CD4-positive, alpha-beta T cell treated with Interleukin-6 for 4 hours (primary cell): Measurements from ENCODE around the gene PASD1.
"Not testable (repeated sequence)": the region's sequence is repeated elsewhere in the genome, so short reads cannot be mapped to it uniquely, and the experiment has no call there.

ENCODE experiments used
- DNase-seq: peaks from one replicate; pipeline ENCODE4 v3.0.0-alpha.2; 2020; ENCODE audit warnings: mixed read lengths

The PASD1 gene, protein sequence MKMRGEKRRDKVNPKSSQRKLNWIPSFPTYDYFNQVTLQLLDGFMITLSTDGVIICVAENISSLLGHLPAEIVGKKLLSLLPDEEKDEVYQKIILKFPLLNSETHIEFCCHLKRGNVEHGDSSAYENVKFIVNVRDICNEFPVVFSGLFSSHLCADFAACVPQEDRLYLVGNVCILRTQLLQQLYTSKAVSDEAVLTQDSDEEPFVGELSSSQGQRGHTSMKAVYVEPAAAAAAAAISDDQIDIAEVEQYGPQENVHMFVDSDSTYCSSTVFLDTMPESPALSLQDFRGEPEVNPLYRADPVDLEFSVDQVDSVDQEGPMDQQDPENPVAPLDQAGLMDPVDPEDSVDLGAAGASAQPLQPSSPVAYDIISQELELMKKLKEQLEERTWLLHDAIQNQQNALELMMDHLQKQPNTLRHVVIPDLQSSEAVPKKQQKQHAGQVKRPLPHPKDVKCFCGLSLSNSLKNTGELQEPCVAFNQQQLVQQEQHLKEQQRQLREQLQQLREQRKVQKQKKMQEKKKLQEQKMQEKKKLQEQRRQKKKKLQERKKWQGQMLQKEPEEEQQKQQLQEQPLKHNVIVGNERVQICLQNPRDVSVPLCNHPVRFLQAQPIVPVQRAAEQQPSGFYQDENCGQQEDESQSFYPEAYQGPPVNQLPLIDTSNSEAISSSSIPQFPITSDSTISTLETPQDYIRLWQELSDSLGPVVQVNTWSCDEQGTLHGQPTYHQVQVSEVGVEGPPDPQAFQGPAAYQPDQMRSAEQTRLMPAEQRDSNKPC

GRCh38 chrX:151563449-151563848 lies at the start of gene PASD1:
Gene PASD1 (plus strand): TSS chrX:151563675. CDS start chrX:151601554, 37,879 bp downstream.
- DNase-seq: no peak

DNA sequence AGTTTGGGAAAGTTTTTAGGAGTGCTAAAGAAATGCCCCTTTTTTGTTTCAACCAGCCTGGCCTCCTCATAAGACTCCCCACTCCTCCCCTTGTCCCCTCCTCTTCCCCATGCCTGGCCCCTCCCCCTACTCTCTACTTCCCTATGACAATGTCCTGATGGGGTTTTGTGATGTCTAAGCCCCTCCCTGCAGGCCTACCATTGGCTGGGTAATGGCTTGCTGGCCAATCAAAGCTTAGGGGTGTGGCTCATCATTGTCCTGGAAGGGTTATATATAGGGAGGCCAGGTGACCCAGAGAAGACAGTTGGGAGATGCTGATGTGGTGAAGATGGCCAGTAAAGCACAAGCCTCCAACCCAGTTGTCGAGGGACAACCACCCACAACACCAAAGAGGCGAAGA lies 48.2 kb upstream of the PASD1 start:
- DNase-seq: no peak

DNA sequence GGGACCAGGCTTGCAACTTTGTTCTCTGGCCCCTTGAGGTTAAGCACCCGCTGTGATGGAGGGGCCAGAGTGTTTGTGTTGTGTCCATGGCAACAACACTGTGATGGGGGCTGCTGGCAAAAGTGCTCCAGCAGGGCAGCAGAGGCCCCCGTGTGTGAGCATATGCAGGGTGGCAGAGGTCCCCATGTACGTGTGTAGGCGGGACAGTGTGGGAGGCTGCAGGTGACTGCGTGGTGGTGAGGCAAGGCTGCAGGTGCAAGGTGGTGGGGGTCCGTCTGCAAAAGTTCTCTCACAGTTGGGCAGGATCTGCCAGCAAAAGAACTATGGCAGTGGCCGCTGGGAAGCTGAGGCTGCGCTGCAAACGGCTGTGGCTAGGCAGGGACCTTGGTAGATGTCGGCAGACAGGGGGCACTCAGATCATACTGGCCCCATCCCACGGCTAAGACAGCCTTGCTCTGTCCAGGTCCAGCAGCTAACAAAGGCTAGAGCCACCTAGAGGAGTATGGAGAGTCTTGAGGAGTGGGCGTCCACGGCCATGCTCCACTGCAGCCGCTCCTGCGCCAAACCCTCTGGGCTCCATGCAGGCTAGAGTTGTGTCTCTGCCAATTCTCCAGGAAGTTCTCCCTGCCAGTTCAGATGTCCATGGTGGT lies 46.8 kb upstream of the PASD1 start:
- no peak for DNase-seq

DNA sequence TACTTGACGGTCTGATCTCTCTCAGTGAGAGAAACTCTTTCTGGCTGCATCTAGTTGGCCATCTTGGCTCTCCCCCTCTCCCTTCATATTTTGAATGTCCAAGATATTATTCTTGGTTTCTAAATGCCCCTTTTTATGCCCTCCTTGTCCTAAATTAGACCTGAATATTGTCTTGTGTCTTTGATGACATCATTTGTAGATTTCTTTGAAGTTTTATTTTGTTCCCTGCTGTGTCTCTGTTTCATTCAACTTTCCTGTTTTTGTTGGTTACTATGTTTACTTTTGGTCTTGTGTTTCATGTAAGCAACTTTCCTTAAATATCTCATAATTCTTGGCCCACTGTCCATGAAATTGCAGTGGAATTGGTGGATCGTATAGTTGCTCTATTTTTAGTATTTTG lies 46.1 kb upstream of the PASD1 start:
- DNase-seq: no peak

DNA sequence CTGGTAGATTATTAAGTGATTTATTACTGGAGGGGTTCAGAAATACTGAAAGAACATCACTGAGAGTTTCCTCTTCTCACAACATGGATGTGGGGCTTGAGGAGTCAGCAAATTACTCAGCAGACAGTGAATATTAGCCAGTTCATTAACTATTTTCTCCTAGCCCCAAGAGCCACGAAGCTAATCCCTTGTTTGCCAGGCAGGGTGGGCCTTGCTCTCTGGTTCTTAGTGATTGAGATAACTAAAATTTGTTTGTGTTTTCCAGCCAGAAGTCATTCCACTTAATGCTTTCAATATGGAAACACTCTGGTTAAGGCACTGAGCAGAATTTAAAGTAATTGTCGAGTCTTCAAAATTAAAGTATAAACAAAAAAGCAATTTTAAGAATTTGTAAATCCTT lies 40.1 kb upstream of the PASD1 start:
- no peak for DNase-seq

DNA sequence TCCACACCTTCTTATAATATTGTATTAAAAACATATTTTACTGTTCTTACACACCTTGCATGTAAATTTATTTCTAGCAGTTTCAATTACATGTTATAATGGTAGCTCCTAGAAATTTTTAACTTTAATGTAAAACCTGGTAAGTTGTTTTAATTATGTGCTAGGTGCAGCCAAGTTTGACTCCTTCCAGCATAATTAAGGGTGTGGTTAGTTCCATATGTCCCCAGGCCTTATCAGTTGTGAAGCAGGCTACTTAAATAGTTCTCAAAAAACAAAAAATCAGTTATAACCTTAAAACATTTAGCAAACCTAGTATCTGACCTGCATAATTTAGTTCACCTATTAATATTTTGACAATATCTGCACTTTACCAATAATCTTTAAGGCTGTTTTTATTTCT lies 26.9 kb upstream of the PASD1 start:
- no peak for DNase-seq

- DNase-seq: no peak
Observed at GRCh38 chrX:151537572-151537971, 25.9 kb upstream of the PASD1 start.

- DNase-seq: no peak
Observed at GRCh38 chrX:151538190-151539122, 25.0 kb upstream of the PASD1 start.

DNA sequence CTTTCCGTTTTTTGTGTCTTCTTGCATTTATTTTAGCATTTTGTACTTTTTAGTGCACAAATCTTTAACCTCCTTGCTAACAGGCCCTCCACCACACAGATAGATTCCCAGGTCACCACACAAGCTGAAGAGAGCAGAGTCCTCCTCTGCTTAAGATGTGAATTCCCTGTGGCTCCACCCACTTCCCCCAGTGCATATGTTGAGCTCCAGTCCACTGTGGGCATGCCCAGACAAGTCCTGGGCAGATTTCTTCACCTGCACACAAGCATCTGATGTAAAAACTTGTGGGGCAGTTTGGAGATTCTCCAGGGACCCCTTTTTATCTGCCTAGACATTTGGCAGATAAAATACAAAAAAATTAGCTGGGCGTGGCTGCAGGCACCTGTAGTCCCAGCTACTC lies 19.8 kb upstream of the PASD1 start:
- no peak for DNase-seq

DNA sequence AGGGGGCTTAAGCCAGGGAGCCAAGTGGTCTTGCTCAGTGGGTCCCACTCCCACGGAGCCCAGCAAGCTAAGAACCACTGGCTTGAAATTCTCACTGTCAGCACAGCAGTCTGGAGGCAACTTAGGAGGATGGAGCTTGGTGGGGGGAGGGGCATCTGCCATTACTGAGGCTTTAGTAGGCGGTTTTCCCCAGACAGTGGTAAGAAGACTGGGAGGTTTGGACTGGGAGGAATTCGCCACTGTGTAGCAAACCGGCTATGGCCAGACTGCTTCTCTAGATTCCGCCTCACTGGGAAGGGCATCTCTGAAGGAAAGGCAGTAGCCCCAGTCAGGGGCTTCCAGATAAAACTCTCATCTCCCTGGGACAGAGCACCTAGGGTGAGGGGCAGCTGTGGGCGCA lies 17.2 kb upstream of the PASD1 start:
- not testable (repeated sequence) for DNase-seq

DNA sequence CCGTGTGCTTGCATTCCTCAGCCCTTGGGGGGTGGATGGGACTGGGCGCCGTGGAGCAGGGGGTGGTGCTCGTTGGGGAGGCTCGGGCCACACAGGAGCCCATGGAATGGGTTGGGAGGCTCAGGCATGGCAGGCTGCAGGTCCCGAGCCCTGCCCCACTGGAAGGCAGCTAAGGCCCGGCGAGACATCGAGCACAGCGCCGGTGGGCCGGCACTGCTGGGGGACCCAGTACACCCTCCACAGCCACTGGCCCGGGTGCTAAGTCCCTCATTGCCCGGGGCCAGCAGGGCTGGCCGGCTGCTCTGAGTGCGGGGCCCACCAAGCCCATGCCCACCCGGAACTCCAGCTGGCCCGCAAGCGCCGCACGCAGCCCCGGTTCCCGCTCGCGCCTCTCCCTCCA lies 12.3 kb upstream of the PASD1 start:
- not testable (repeated sequence) for DNase-seq

- no peak for DNase-seq
Observed at GRCh38 chrX:151552743-151553142, 10.7 kb upstream of the PASD1 start.

DNA sequence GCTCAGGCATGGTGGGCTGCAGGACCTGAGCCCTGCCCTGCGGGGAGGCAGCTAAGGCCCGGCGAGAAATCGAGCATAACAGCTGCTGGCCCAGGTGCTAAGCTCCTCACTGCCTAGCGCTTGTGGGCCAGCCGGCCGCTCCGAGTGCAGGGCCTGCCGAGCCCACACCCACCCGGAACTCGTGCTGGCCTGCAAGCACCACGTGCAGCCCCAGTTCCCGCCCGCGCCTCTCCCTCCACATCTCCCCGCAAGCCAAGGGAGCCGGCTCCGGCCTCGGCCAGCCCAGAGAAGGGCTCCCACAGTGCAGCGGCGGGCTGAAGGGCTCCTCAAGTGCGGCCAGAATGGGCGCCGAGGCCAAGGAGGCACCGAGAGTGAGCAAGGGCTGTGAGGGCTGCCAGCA lies 8.2 kb upstream of the PASD1 start:
- not testable (repeated sequence) for DNase-seq

- DNase-seq: not testable (repeated sequence)
Observed at GRCh38 chrX:151562485-151562884, 990 bp upstream of the PASD1 start.

- not testable (repeated sequence) for DNase-seq
Observed at GRCh38 chrX:151563003-151563402, 472 bp upstream of the PASD1 start.

- DNase-seq: no peak
Observed at GRCh38 chrX:151564035-151564434, 560 bp downstream of the PASD1 start.

- not testable (repeated sequence) for DNase-seq
Observed at GRCh38 chrX:151566872-151567271, 3.4 kb downstream of the PASD1 start.

- no peak for DNase-seq
Observed at GRCh38 chrX:151570561-151570960, 7.1 kb downstream of the PASD1 start.

DNA sequence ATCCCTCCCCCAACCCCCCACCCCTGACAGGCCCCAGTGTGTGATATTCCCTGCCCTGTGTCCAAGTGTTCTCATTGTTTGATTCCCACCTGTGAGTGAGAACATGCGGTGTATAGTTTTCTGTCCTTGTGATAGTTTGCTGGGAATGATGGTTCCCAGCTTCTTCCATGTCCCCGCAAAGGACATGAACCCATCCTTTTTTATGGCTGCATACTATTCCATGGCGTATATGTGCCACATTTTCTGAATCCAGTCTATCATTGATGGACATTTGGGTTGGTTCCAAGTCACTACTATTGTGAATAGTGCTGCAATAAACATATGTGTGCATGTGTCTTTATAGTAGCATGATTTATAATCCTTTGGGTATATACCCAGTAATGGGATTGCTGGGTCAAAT lies 29.9 kb downstream of the PASD1 start:
- DNase-seq: not testable (repeated sequence)

DNA sequence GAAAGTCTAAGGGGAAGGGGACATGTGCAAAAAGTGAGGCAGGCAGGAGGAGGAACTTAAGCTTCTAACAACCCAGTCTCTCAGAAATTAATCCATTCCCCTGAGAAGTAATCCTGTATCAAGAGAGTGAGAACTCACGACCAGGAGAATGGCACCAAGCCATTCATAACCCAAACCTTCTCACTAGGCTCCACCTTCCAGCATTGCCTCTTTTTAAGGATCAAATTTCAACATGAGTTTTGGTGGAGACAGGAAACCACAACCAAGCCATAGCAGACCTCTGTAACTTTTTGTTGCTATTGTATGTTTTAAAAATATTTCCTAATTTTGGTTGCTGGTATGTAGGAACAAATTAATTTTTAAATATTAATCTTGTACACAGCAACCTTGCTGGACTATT lies 32.8 kb downstream of the PASD1 start:
- DNase-seq: no peak

- DNase-seq: no peak
Observed at GRCh38 chrX:151604931-151605330, 41.5 kb downstream of the PASD1 start.

DNA sequence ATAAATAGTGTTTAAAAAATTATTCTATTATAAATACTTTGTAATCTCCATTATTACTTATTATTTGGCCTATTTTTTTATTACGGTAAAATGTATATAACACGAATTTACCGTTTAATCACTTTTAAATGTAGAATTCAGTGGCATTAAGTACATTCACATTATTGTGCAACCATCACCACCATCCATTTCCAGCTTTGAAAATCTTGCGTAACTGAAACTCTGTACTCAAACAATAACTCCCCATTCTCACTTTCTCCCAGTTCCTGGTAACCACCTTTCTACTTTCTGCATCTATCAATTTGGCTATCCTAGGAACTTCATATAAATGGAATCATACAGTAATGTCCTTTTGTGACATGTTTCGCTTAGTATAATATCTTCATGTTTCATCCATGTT lies 45.7 kb downstream of the PASD1 start:
- DNase-seq: no peak

GRCh38 chrX:151621422-151621821 lies 57.9 kb downstream of the PASD1 start:
- no peak for DNase-seq
